ENCODE results near the gene SHBG. TPM values are rescaled to one million over a fixed set of nuclear protein-coding genes. Genes with fewer than 3 reads are reported as not detected.

SHBG gene
- polyA plus RNA-seq = 2.5 TPM in 1 of 2 replicates, not detected in the other

GRCh38 chr17:7629939-7630571 is at the start of gene SHBG:
Gene SHBG (plus strand): TSS chr17:7630135. CDS start chr17:7630173, 38 bp downstream.

GRCh38 chr17:7583253-7584109 is 46.5 kb upstream of the SHBG start, which contains the start of gene MPDU1:
Gene MPDU1 (plus strand): TSS chr17:7583852. CDS start chr17:7583863, 11 bp downstream.

GRCh38 chr17:7589891-7590691 is 39.8 kb upstream of the SHBG start, which contains the start of gene SOX15:
Gene SOX15 (minus strand): TSS chr17:7590094. CDS start chr17:7589676, 418 bp downstream.

GRCh38 chr17:7614425-7615264 is 15.3 kb upstream of the SHBG start, which contains the start of gene FXR2:
Gene FXR2 (minus strand): TSS chr17:7614897. CDS start chr17:7614532, 365 bp downstream.

GRCh38 chr17:7627250-7628121 is 2.4 kb upstream of the SHBG start, which contains the start of gene SAT2:
Gene SAT2 (minus strand): TSS chr17:7627821. CDS start chr17:7627635, 186 bp downstream.

GRCh38 chr17:7650509-7651096 is 20.7 kb downstream of the SHBG start, which contains the start of gene ATP1B2:
Gene ATP1B2 (plus strand): TSS chr17:7650926. CDS start chr17:7651519, 593 bp downstream.

Other genes starting within 250 kb of the SHBG start
- 0.15 TPM in 1 of 2 replicates, not detected in the other for gene TNK1, start 249.0 kb upstream of the SHBG start, polyA plus RNA-seq
- gene PLSCR3, start 235.6 kb upstream of the SHBG start, polyA plus RNA-seq = 1.3 and 1.8 TPM in 2 replicates
- gene TMEM256, start 226.0 kb upstream of the SHBG start, polyA plus RNA-seq = 148 and 161 TPM in 2 replicates
- 6.6 and 13.0 TPM in 2 replicates for gene NLGN2, start 222.3 kb upstream of the SHBG start, polyA plus RNA-seq
- gene SPEM1, start 209.8 kb upstream of the SHBG start, polyA plus RNA-seq = not detected in 2 replicates
- not detected in 2 replicates for gene SPEM2, start 204.5 kb upstream of the SHBG start, polyA plus RNA-seq
- gene SPEM3, start 201.3 kb upstream of the SHBG start, polyA plus RNA-seq = not detected in 2 replicates
- not detected in 2 replicates for gene TMEM102, start 194.7 kb upstream of the SHBG start, polyA plus RNA-seq
- 1.2 and 2.0 TPM in 2 replicates for gene FGF11, start 190.6 kb upstream of the SHBG start, polyA plus RNA-seq
- gene CHRNB1, start 185.1 kb upstream of the SHBG start, polyA plus RNA-seq = 14.7 and 16.0 TPM in 2 replicates
- gene ZBTB4, start 150.5 kb upstream of the SHBG start, polyA plus RNA-seq = 9.2 and 9.5 TPM in 2 replicates
- gene SLC35G6, start 148.7 kb upstream of the SHBG start, polyA plus RNA-seq = not detected in 2 replicates
- gene POLR2A, start 145.8 kb upstream of the SHBG start, polyA plus RNA-seq = 6.4 and 7.7 TPM in 2 replicates
- gene TNFSF12, start 81.1 kb upstream of the SHBG start, polyA plus RNA-seq = 1.9 and 5.1 TPM in 2 replicates
- gene TNFSF13, start 71.4 kb upstream of the SHBG start, polyA plus RNA-seq = 0.28 TPM in 1 of 2 replicates, not detected in the other
- 2.3 and 3.2 TPM in 2 replicates for gene SENP3, start 68.2 kb upstream of the SHBG start, polyA plus RNA-seq
- gene CD68, start 50.5 kb upstream of the SHBG start, polyA plus RNA-seq = 0.63 TPM in 1 of 2 replicates, not detected in the other
- 14.2 and 26.1 TPM in 2 replicates for gene MPDU1, start 46.3 kb upstream of the SHBG start, polyA plus RNA-seq
- gene SOX15, start 40.0 kb upstream of the SHBG start, polyA plus RNA-seq = 5.0 and 6.3 TPM in 2 replicates
- gene FXR2, start 15.2 kb upstream of the SHBG start, polyA plus RNA-seq = 7.1 and 20.3 TPM in 2 replicates
- 107 and 126 TPM in 2 replicates for gene SAT2, start 2.3 kb upstream of the SHBG start, polyA plus RNA-seq
- gene ATP1B2, start 20.8 kb downstream of the SHBG start, polyA plus RNA-seq = 56.0 and 70.0 TPM in 2 replicates
- 3.0 and 3.7 TPM in 2 replicates for gene TP53, start 57.4 kb downstream of the SHBG start, polyA plus RNA-seq
- gene WRAP53, start 58.3 kb downstream of the SHBG start, polyA plus RNA-seq = 1.1 and 1.4 TPM in 2 replicates
- 2.8 TPM in 1 of 2 replicates, not detected in the other for gene EFNB3, start 75.1 kb downstream of the SHBG start, polyA plus RNA-seq
- 0.16 TPM in 1 of 2 replicates, not detected in the other for gene DNAH2, start 87.6 kb downstream of the SHBG start, polyA plus RNA-seq
- 0.12 and 0.13 TPM in 2 replicates for gene KDM6B, start 204.1 kb downstream of the SHBG start, polyA plus RNA-seq
- gene TMEM88, start 224.9 kb downstream of the SHBG start, polyA plus RNA-seq = 0.30 TPM in 1 of 2 replicates, not detected in the other
- 349 and 437 TPM in 2 replicates for gene NAA38, start 227.4 kb downstream of the SHBG start, polyA plus RNA-seq
- gene CYB5D1, start 227.9 kb downstream of the SHBG start, polyA plus RNA-seq = 3.8 and 6.4 TPM in 2 replicates

Data from Purkinje cell (primary cell).